BE2C (cell line): ENCODE data around the gene EFCAB6. TPM values are rescaled to one million over a fixed set of nuclear protein-coding genes. Genes with fewer than 3 reads are reported as not detected.
A peak's percentile ranks its signal among the peaks of the same experiment; 100 is the strongest.

Experiments used
- DNase-seq: peaks from one replicate; pipeline ENCODE4 v3.0.0-alpha.2; 2020
- H3K27me3 ChIP-seq: fragments of 250-450 bp; sonication (Bioruptor Pico); 2 replicates; pipeline ENCODE4 v1.5.1; 2020; ENCODE audit warnings: mild to moderate bottlenecking
- H3K36me3 ChIP-seq: fragments of 250-450 bp; sonication (Bioruptor Pico); 2 replicates; pipeline ENCODE4 v1.5.1; 2020; ENCODE audit warnings: mild to moderate bottlenecking
- H3K4me1 ChIP-seq: fragments of 250-450 bp; sonication (Bioruptor Pico); 2 replicates; pipeline ENCODE4 v1.5.1; 2020
- H3K4me3 ChIP-seq: 2 replicates; pipeline ENCODE4 v1.5.1; 2011; ENCODE audit warnings: low read depth, low read length
- H3K9me3 ChIP-seq: fragments of 250-450 bp; sonication (Bioruptor Pico); 2 replicates; pipeline ENCODE4 v1.5.1; 2020
- polyA plus RNA-seq: library from polyadenylated mRNA; unstranded; fragments of >200 nt; gene quantifications from one replicate; pipeline ENCODE4 v1.2.1, GENCODE V29; 2012; ENCODE audit warnings: low read depth, missing spikeins; ENCODE audit not compliant: insufficient read length, insufficient read depth
- TF ChIP-seq, protein P1 (sequence below): IDR thresholded peaks from 2 replicates; pipeline ENCODE4 v1.5.1; 2012; ENCODE audit warnings: mild to moderate bottlenecking, low read depth, low read length

The EFCAB6 gene, protein sequence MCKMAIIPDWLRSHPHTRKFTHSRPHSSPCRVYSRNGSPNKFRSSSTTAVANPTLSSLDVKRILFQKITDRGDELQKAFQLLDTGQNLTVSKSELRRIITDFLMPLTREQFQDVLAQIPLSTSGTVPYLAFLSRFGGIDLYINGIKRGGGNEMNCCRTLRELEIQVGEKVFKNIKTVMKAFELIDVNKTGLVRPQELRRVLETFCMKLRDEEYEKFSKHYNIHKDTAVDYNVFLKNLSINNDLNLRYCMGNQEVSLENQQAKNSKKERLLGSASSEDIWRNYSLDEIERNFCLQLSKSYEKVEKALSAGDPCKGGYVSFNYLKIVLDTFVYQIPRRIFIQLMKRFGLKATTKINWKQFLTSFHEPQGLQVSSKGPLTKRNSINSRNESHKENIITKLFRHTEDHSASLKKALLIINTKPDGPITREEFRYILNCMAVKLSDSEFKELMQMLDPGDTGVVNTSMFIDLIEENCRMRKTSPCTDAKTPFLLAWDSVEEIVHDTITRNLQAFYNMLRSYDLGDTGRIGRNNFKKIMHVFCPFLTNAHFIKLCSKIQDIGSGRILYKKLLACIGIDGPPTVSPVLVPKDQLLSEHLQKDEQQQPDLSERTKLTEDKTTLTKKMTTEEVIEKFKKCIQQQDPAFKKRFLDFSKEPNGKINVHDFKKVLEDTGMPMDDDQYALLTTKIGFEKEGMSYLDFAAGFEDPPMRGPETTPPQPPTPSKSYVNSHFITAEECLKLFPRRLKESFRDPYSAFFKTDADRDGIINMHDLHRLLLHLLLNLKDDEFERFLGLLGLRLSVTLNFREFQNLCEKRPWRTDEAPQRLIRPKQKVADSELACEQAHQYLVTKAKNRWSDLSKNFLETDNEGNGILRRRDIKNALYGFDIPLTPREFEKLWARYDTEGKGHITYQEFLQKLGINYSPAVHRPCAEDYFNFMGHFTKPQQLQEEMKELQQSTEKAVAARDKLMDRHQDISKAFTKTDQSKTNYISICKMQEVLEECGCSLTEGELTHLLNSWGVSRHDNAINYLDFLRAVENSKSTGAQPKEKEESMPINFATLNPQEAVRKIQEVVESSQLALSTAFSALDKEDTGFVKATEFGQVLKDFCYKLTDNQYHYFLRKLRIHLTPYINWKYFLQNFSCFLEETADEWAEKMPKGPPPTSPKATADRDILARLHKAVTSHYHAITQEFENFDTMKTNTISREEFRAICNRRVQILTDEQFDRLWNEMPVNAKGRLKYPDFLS (N-terminal part only)
- polyA plus RNA-seq: 0.45 TPM

DNA sequence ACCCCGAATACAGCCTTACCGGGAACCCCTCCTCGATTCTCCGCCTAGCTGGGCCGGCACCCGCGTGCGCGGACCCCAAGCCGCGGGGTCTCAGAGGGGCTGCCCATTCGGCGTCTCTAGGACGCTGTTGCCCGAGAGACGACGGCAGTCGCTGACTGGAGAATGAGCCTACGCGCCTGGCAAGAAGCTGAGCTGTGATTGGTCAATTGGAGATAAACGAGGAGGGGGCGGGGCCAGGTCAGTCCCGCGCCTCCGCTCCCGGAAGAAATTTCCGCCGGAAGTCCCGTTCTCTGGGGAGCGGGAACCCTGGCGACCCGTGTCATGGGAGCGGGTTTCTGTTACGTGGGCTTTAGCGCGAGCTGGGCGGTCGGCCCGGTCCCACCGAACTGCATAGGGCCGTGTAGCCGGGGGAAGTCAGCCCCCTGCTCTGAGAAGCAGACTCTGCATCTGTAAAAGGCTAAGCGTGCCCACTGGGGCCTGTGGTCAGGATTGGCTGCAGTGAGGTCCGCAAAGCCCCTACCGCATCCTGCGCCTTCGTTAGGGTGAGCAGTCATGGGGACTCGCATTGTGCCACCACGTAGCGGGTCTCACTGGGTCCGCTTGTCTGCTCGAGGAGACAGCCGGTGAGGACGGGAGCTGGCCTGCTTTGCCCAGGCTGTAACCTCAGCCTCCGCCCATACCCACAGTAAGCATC is at the start of gene EFCAB6:
Gene EFCAB6, minus strand, starts transcription at position 157 of the 694 bp plus-strand sequence. CDS start 29,987 bp downstream, outside the sequence.
- Histone ChIP-seq H3K9me3 (no peaks in the 10 kb centered on the region), H3K27me3 (no peaks in the 10 kb centered on the region), H3K4me1 (no peaks in the 10 kb centered on the region), H3K36me3 (no peaks in the 10 kb centered on the region), H3K4me3 (peak within 1 kb of the TSS; percentile 72)
- peak; percentile 95 for DNase-seq
- TF ChIP-seq, protein P1, sequence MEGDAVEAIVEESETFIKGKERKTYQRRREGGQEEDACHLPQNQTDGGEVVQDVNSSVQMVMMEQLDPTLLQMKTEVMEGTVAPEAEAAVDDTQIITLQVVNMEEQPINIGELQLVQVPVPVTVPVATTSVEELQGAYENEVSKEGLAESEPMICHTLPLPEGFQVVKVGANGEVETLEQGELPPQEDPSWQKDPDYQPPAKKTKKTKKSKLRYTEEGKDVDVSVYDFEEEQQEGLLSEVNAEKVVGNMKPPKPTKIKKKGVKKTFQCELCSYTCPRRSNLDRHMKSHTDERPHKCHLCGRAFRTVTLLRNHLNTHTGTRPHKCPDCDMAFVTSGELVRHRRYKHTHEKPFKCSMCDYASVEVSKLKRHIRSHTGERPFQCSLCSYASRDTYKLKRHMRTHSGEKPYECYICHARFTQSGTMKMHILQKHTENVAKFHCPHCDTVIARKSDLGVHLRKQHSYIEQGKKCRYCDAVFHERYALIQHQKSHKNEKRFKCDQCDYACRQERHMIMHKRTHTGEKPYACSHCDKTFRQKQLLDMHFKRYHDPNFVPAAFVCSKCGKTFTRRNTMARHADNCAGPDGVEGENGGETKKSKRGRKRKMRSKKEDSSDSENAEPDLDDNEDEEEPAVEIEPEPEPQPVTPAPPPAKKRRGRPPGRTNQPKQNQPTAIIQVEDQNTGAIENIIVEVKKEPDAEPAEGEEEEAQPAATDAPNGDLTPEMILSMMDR: no peak

DNA sequence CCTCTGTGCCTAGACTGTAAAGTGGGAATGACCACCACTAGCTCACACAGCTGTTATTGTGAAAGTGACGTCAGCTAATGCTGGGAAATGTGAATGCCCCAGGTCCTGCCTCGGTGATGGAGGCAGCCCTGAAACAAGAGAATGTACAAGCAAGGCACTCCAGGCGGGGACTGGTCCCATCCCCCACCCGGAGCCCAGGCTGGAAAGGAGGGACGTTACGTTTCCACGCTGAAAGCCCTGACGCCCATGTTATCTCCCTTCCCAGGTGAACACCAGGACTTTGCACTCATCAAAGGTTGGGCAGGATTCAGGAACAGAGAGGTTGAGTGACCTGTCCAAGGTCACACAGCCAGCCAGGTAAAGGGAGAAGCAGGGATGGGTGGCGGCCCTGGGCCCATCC is 49.4 kb upstream of the EFCAB6 start:
- Histone ChIP-seq H3K27me3 (no peaks in the 10 kb centered on the region), H3K4me3 (peak overlapping the region; percentile 60), H3K4me1 (no peaks in the 10 kb centered on the region), H3K9me3 (no peaks in the 10 kb centered on the region), H3K36me3 (no peaks in the 10 kb centered on the region)
- no peak for DNase-seq
- TF ChIP-seq, protein P1: no peak

DNA sequence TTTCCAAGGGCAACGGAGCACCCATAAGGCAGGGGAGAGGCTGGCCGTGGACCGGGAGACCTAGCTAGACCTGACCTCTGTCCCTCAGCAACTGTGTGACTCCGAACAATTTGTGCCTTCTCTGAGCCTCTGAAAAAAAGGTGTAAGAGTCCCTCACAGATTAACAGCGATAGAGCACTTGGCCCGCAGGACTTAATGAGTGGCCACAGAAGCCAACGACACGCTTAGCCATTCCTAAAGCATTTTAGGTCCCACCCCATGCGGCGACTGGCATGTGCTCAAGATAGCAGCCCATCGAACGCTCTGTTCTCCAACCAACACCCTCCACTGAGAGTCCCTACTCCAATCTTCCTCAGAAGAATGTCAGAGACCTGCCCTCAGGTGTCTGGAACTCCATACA is 48.7 kb upstream of the EFCAB6 start:
- no peak for DNase-seq
- Histone ChIP-seq H3K36me3 (no peaks in the 10 kb centered on the region), H3K4me1 (no peaks in the 10 kb centered on the region), H3K27me3 (no peaks in the 10 kb centered on the region), H3K9me3 (no peaks in the 10 kb centered on the region), H3K4me3 (no peak overlapping the region)
- TF ChIP-seq, protein P1: no peak

DNA sequence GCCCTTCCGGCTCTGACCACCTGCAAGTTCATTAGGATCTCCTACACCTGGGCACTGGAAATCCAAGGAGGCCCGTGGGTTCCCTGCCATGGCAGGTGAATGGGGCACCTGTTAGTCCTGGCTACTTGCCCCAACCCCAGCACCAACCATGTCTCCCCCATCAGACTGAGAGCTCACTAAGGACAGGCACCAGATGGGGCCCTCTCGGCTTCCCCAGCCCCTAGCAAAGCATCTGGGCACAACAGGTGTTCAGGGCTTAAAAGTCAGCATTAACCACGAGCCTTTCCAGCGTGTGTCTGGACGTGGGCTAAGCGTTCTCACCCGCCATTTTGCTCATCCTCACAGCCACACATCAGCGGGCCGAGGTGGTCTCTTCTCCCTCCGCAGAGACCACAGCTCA is 48.0 kb upstream of the EFCAB6 start:
- Histone ChIP-seq H3K27me3 (no peaks in the 10 kb centered on the region), H3K9me3 (no peaks in the 10 kb centered on the region), H3K36me3 (no peaks in the 10 kb centered on the region), H3K4me1 (no peaks in the 10 kb centered on the region), H3K4me3 (no peak overlapping the region)
- TF ChIP-seq, protein P1: no peak
- no peak for DNase-seq

DNA sequence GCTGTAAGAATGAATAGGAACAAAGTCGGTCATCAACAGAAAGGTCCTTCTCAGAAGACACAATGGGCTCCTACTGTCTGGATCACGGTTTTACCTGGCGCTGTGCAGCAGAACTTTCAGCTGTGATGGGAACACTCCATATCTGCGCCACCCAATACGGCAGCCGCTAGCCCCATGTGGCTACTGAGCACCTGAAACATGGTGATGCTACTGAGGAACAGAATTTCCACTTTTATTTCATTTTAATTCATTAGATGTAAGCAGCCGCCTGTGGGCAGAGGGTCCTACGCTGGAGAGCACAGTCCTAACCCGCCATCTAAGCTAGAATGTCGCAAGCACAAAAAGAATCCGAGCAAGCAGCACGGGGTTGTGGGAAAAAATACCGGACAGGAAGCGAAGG is 47.5 kb upstream of the EFCAB6 start:
- Histone ChIP-seq H3K4me3 (no peak overlapping the region), H3K27me3 (no peaks in the 10 kb centered on the region), H3K4me1 (no peaks in the 10 kb centered on the region), H3K9me3 (no peaks in the 10 kb centered on the region), H3K36me3 (no peaks in the 10 kb centered on the region)
- TF ChIP-seq, protein P1: no peak
- no peak for DNase-seq
